ENCODE data around the gene KIR2DL3. TPM values are rescaled to one million over a fixed set of nuclear protein-coding genes. Genes with fewer than 3 reads are reported as not detected.
"Not testable (repeated sequence)": the region's sequence is repeated elsewhere in the genome, so short reads cannot be mapped to it uniquely, and the experiment has no call there.

The KIR2DL3 gene
- total RNA-seq, 3 donors from 2014 or later (not counting 1 experiment from before 2014, with no cell fraction given), result 40.7 to 57.3 (median 54.1) TPM

- Histone ChIP-seq H3K27me3 (ENCODE audit: control insufficient read depth, insufficient read depth, low read length) (peaks cover 4% of the 10 kb centered on the region), H3K9me3 (ENCODE audit: control insufficient read depth, insufficient read depth, low read length) (no peaks in the 10 kb centered on the region), H3K4me1 (ENCODE audit: control insufficient read depth, insufficient read depth, low read length) (peaks cover 34% of the 10 kb centered on the region), H3K4me3 (ENCODE audit: low read length) (no peak overlapping the region), H3K36me3 (ENCODE audit: control insufficient read depth, insufficient read depth, low read length) (no peaks in the 10 kb centered on the region), H3K27ac (ENCODE audit: low read length) (no peak overlapping the region)
- ATAC-seq (no peak), DNase-seq (no peak)
- Mint-ChIP-seq H3K27me3 (ENCODE audit: low read depth in 2 of 2) (peaks cover 39 to 42% of the 10 kb centered on the region in 2 donors), H3K36me3 (no peaks in the 10 kb centered on the region), H3K4me1 (peaks cover 37 to 45% of the 10 kb centered on the region in 2 donors), H3K9me3 (no peaks in the 10 kb centered on the region), H3K27ac (peak overlapping the region in 1 of 2 donors; percentile 78), H3K4me3 (peak overlapping the region; percentile 40)
- no peak for TF ChIP-seq CTCF (IDR thresholded peaks at IDR 0.05)
- intact Hi-C loops (cut with micrococcal nuclease), result loop anchor here (10.0 kb wide), 4 partner anchors 109 to 209 kb away; partner anchors contain the start of genes KIR2DL4, KIR2DS4 and NCR1
- WGBS (ENCODE audit: insufficient coverage), result 64% methylated on average over 8 of the region's 8 CpGs
Measured at GRCh38 chr19:54696117-54696548, 42.2 kb upstream of the KIR2DL3 start.

GRCh38 chr19:54696766-54697165 is 41.5 kb upstream of the KIR2DL3 start:
- Mint-ChIP-seq H3K27ac (no peak overlapping the region), H3K27me3 (ENCODE audit: low read depth in 2 of 2) (peaks cover 41 to 42% of the 10 kb centered on the region in 2 donors), H3K36me3 (no peaks in the 10 kb centered on the region), H3K4me3 (peak overlapping the region; percentile 25), H3K4me1 (peaks cover 37 to 44% of the 10 kb centered on the region in 2 donors), H3K9me3 (no peaks in the 10 kb centered on the region)
- intact Hi-C loops (cut with micrococcal nuclease), result loop anchor here (10.0 kb wide), 4 partner anchors 108 to 208 kb away; partner anchors contain the start of genes KIR2DL4, KIR2DS4 and NCR1
- Histone ChIP-seq H3K9me3 (ENCODE audit: control insufficient read depth, insufficient read depth, low read length) (no peaks in the 10 kb centered on the region), H3K27ac (ENCODE audit: low read length) (no peak overlapping the region), H3K36me3 (ENCODE audit: control insufficient read depth, insufficient read depth, low read length) (no peaks in the 10 kb centered on the region), H3K4me3 (ENCODE audit: low read length) (no peak overlapping the region), H3K4me1 (ENCODE audit: control insufficient read depth, insufficient read depth, low read length) (peaks cover 32% of the 10 kb centered on the region), H3K27me3 (ENCODE audit: control insufficient read depth, insufficient read depth, low read length) (peaks cover 4% of the 10 kb centered on the region)
- DNase-seq (no peak), ATAC-seq (no peak)
- WGBS (ENCODE audit: insufficient coverage), result 70% methylated on average over 2 of the region's 2 CpGs
- TF ChIP-seq CTCF (IDR thresholded peaks at IDR 0.05), result no peak

GRCh38 chr19:54697716-54698115 is 40.6 kb upstream of the KIR2DL3 start:
- peaks cover 28% of the 10 kb centered on the region for H3K4me1 ChIP-seq (ENCODE audit: control insufficient read depth, insufficient read depth, low read length)
- Mint-ChIP-seq H3K4me1 (peaks cover 33 to 42% of the 10 kb centered on the region in 2 donors), H3K27me3 (ENCODE audit: low read depth in 2 of 2) (peaks cover 36 to 39% of the 10 kb centered on the region in 2 donors)
- not testable (repeated sequence) for DNase-seq; H3K9me3 ChIP-seq (ENCODE audit: control insufficient read depth, insufficient read depth, low read length); H3K36me3 Mint-ChIP-seq; H3K4me3 ChIP-seq (ENCODE audit: low read length); H3K4me3 Mint-ChIP-seq; H3K9me3 Mint-ChIP-seq; ATAC-seq; H3K27me3 ChIP-seq (ENCODE audit: control insufficient read depth, insufficient read depth, low read length); H3K36me3 ChIP-seq (ENCODE audit: control insufficient read depth, insufficient read depth, low read length); H3K27ac Mint-ChIP-seq; H3K27ac ChIP-seq (ENCODE audit: low read length)
- intact Hi-C loops (cut with micrococcal nuclease), result loop anchor here (10.0 kb wide), 4 partner anchors 107 to 207 kb away; partner anchors contain the start of genes KIR2DL4, KIR2DS4 and NCR1
- 93% methylated on average over 13 of the region's 13 CpGs for WGBS (ENCODE audit: insufficient coverage)

GRCh38 chr19:54704928-54705327 is 33.4 kb upstream of the KIR2DL3 start:
- no peak for TF ChIP-seq CTCF (IDR thresholded peaks at IDR 0.05)
- H3K36me3 ChIP-seq (ENCODE audit: control insufficient read depth, insufficient read depth, low read length), result no peaks in the 10 kb centered on the region
- Mint-ChIP-seq H3K27me3 (ENCODE audit: low read depth in 2 of 2) (peaks cover 49 to 55% of the 10 kb centered on the region in 2 donors), H3K4me3 (peak overlapping the region; percentile 15), H3K4me1 (peaks cover 42 to 67% of the 10 kb centered on the region in 2 donors), H3K27ac (no peak overlapping the region), H3K9me3 (no peaks in the 10 kb centered on the region), H3K36me3 (no peaks in the 10 kb centered on the region)
- intact Hi-C loops (cut with micrococcal nuclease), result loop anchor here (5.0 kb wide), 1 partner anchor 32 kb away; the partner anchor contains the start of gene KIR2DL3
- H3K27ac ChIP-seq (ENCODE audit: low read length), result no peak overlapping the region
- 87% methylated on average over 8 of the region's 8 CpGs for WGBS (ENCODE audit: insufficient coverage)
- H3K4me1 ChIP-seq (ENCODE audit: control insufficient read depth, insufficient read depth, low read length), result peaks cover 28% of the 10 kb centered on the region
- ATAC-seq (no peak), DNase-seq (no peak)
- H3K9me3 ChIP-seq (ENCODE audit: control insufficient read depth, insufficient read depth, low read length), result no peaks in the 10 kb centered on the region
- peaks cover 12% of the 10 kb centered on the region for H3K27me3 ChIP-seq (ENCODE audit: control insufficient read depth, insufficient read depth, low read length)
- no peak overlapping the region for H3K4me3 ChIP-seq (ENCODE audit: low read length)
